ENCODE data around the gene RFNG.
A peak's percentile ranks its signal among the peaks of the same experiment; 100 is the strongest.

Gene RFNG

DNA sequence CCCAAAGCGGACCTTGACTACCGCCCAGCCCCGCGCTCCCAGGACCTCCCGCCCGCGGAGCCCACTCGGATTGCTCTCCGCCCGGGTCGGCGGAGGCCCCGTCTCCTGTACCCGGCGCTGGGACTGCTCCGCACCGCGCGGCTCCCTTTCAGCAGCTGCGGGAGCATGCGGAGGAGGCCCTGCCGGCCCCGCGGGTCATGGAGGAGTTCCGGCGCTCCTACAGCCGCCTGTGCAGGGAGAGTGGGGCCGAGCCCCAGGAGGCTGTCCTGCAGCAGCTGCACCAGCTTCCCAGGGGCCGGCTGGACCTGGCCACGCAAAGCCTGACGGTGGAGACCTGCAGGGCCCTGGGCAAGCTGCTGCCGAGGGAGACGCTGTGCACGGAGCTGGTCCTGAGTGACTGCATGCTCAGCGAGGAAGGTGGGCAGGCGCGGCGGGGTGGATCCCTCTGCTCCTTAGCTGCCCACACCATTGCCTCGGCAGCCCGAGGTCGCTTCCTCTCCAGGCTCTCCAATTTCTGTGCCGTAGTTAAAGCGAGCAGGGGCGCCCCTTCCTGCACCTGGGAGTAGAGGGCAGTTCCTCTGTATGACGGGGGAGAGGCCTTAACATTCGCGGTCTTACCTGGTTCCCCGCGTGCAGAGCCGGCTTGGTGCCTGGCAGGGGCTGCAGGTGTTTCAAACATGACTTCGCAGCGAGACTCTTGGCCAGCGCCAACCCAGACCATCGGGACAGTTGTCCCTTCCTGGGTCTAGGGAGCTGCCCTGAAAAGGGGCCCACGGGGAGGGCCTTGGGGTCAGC, 28.0 kb downstream of the RFNG start:
- no peak for DNase-seq
- Histone ChIP-seq H3K27ac (no peak overlapping the region), H3K4me3 (ENCODE audit: low read depth, low read length) (peak overlapping the region; percentile 72), H3K36me3 (replicated peaks) (no peaks in the 10 kb centered on the region), H3K27me3 (replicated peaks) (no peaks in the 10 kb centered on the region)
- TF ChIP-seq, protein P1, sequence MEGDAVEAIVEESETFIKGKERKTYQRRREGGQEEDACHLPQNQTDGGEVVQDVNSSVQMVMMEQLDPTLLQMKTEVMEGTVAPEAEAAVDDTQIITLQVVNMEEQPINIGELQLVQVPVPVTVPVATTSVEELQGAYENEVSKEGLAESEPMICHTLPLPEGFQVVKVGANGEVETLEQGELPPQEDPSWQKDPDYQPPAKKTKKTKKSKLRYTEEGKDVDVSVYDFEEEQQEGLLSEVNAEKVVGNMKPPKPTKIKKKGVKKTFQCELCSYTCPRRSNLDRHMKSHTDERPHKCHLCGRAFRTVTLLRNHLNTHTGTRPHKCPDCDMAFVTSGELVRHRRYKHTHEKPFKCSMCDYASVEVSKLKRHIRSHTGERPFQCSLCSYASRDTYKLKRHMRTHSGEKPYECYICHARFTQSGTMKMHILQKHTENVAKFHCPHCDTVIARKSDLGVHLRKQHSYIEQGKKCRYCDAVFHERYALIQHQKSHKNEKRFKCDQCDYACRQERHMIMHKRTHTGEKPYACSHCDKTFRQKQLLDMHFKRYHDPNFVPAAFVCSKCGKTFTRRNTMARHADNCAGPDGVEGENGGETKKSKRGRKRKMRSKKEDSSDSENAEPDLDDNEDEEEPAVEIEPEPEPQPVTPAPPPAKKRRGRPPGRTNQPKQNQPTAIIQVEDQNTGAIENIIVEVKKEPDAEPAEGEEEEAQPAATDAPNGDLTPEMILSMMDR (IDR thresholded peaks at IDR 0.05; ENCODE audit: low read depth, low read length, missing control alignments) = no peak
- in situ Hi-C loops (cut with HindIII; ENCODE audit: low pct_ligation_motif_present, low sequenced_read_pairs) = no loop called here

DNA sequence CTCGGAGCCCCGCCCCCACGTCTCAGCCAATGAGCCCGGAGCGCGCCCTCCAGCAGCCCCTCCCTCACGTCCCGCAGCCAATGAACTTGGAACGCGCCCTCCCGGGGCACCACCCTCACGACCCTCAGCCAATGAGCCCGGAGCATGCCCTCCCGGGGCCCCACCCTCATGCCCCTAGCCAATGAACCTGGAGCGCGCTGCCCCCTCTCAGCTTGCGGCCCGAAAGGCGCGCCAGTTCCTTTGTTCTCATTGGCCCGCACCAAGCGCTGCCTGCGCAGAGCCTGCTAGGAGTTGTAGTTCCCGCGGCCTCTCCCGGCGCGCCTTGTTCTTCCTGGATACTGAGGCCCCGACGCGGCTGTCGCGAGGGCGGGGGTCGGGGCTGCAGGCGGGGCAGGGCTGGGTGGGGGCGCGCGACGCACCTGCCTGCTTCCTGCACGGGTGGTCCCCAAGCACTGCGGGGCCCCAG, 28.6 kb downstream of the RFNG start, which contains the start of gene LRRC45:
LRRC45 (plus strand) TSS at position 325 of the 466 bp plus-strand sequence. CDS start 339 bp downstream, outside the sequence.
- TF ChIP-seq, protein P1 (IDR thresholded peaks at IDR 0.05; ENCODE audit: low read depth, low read length, missing control alignments) = no peak
- Histone ChIP-seq H3K4me3 (ENCODE audit: low read depth, low read length) (peak within 1 kb of the TSS; percentile 77), H3K27ac (no peak within 1 kb of the TSS), H3K36me3 (replicated peaks) (no peaks in the 10 kb centered on the region), H3K27me3 (replicated peaks) (no peaks in the 10 kb centered on the region)
- peak; percentile 100 for DNase-seq
- in situ Hi-C loops (cut with HindIII; ENCODE audit: low pct_ligation_motif_present, low sequenced_read_pairs) = no loop called here

DNA sequence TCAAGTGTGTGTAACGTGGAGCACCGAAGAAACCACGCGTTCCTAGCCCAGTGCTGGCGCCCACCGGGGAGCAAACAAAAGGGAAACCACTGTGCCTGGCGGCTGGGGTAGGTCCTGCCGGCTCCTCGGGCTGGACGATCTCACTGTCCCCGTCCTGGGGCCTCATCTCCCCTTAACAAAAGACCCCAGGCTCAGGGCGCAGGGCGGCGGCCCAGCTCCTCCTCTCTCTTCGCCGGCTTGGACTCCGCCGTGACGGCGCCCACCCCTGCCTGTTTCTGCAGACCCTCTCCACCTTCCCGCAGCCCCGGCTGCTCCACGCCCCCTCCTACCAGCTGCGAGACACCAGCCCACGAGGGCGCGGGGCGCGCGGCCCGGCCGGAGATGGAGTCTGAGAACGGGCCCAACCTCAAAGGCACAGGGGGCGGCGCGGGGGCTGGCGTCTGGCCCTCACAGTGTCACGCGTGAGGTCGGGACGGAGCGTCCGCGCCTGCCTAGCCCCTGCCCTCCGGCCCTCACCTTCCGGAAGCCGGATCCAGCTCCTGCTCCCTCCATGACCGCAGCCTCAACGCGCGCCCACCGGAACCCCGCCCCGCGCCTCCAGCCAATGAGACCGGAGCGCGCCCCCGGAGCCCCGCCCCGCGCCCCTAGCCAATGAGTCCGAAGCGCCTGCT, 29.2 kb downstream of the RFNG start, which contains the start of gene CENPX:
CENPX (minus strand) TSS at position 569 of the 671 bp plus-strand sequence; CDS start at position 552, 17 bp downstream.
- TF ChIP-seq, protein P1 (IDR thresholded peaks at IDR 0.05; ENCODE audit: low read depth, low read length, missing control alignments) = no peak
- no peak within 1 kb of the TSS for H3K27ac ChIP-seq
- in situ Hi-C loops (cut with HindIII; ENCODE audit: low pct_ligation_motif_present, low sequenced_read_pairs) = no loop called here
- no peaks in the 10 kb centered on the region for H3K27me3 ChIP-seq (replicated peaks)
- H3K36me3 ChIP-seq (replicated peaks) = no peaks in the 10 kb centered on the region
- H3K4me3 ChIP-seq (ENCODE audit: low read depth, low read length) = peak within 1 kb of the TSS; percentile 77
- no peak for DNase-seq

DNA sequence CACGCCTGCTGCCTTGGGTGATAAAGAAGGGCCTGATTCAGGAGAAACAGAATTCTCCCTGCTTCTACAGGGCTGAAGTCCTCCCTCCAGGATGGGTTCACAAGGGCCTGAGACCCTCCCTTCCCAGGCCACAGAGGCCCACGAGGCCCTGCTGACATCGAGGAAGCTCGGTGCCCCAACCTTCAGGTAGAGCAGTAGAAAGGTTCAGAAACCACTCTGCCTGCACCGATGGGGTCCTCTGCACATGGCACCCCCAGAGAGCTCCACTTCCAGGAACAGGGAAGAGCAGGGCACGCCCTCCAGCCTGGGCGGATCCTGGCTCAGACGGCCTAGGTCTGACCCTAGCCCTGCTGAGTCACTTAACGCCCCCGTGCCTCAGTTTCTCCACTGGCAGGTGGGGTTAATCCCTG, 29.7 kb downstream of the RFNG start:
- DNase-seq = no peak
- in situ Hi-C loops (cut with HindIII; ENCODE audit: low pct_ligation_motif_present, low sequenced_read_pairs) = no loop called here
- Histone ChIP-seq H3K4me3 (ENCODE audit: low read depth, low read length) (peak overlapping the region; percentile 77), H3K27me3 (replicated peaks) (no peaks in the 10 kb centered on the region), H3K27ac (no peak overlapping the region), H3K36me3 (replicated peaks) (no peaks in the 10 kb centered on the region)
- TF ChIP-seq, protein P1 (IDR thresholded peaks at IDR 0.05; ENCODE audit: low read depth, low read length, missing control alignments) = no peak

DNA sequence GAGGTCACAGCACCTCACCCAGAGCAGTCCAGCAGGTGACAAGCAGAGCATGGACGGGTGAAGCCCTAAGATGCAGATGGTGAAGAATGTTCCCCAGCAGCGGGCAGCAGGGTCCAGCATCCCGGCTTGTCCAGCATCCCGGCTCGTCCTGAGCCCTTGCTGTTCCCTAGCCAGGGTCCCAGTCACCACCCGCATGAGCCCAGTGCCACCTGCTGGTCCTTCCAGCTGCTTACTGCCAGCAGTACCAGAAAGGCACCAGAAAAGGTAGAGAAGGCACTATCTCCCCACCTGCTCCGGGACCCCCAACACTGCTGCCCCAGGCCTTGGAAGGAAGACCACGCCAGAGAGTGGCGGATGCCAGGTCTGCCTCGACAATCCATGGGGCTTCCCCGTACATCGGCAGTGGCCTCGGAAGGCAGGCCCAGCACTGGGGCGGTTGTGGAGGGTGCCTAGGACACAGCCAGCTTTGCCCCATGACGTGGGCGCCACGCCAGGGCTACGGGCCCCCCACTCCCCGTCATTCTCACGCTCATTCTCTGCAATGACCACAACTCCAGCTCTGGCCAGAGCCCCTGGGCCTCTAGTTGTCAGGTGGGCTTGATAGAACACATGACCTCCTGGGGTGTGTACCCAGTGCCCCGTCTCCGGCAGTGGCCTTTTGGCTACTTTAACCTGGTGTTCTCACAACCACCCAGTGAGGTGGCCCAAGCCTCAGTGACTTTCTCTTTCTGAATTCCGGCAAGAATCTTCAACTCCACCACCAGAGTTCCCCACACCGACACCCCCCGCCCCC, 30.3 kb downstream of the RFNG start:
- Histone ChIP-seq H3K27me3 (replicated peaks) (no peaks in the 10 kb centered on the region), H3K27ac (no peak overlapping the region), H3K4me3 (ENCODE audit: low read depth, low read length) (peak overlapping the region; percentile 77), H3K36me3 (replicated peaks) (no peaks in the 10 kb centered on the region)
- in situ Hi-C loops (cut with HindIII; ENCODE audit: low pct_ligation_motif_present, low sequenced_read_pairs) = no loop called here
- TF ChIP-seq, protein P1 (IDR thresholded peaks at IDR 0.05; ENCODE audit: low read depth, low read length, missing control alignments) = peak; percentile 84
- DNase-seq = peak; percentile 59

All from brain microvascular endothelial cell (primary cell).